Activated naive CD4-positive, alpha-beta T cell (primary cell): ENCODE measurements around the gene RPS18.

Experiments
- DNase-seq, 4 experiments: peaks; one replicate each; lab custom pipeline; 2025; lab: John Stamatoyannopoulos, UW

Gene RPS18

GRCh38 chr6:33314943-33315792 lies 43.3 kb downstream of the RPS18 start:
- no peak for DNase-seq

DNA sequence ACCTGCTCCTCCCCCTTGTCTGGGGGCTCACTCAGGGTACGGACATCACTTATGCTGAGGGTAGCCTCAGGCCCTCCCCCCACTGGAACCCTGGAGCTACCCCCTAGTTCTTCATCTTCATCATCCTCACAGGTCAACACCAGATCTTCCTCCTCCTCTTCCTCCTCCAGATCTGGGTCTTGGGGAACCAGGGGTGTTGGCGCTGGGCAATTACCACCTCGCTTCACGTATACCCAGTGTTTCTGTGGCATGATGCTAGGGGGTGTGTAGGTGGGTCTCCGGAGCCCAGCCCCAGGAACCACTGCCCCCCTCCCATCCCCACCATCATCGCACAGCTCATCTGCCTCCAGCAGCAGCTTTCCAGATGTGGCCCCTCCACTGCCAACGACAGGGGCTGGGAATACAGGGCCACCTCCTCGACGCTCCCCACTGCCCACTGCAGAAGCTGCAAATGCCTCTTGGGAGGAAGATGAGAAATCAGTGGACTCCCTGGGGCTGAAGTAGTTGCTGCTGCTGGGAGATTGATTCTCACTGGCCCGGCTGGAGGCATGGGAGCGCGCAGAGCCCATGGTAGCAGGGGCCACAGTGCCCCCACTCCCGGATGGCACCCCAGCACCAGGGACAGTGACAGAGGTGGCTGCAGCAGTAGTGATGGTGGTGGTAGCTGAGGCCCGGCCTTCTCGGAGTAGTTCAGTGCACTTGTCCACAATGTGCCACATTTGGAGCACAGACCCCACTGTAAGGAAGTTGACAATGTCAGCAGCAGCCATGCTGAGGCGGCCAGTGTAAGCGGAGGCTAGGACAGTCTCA lies 44.1 kb downstream of the RPS18 start:
- no peak for DNase-seq

DNA sequence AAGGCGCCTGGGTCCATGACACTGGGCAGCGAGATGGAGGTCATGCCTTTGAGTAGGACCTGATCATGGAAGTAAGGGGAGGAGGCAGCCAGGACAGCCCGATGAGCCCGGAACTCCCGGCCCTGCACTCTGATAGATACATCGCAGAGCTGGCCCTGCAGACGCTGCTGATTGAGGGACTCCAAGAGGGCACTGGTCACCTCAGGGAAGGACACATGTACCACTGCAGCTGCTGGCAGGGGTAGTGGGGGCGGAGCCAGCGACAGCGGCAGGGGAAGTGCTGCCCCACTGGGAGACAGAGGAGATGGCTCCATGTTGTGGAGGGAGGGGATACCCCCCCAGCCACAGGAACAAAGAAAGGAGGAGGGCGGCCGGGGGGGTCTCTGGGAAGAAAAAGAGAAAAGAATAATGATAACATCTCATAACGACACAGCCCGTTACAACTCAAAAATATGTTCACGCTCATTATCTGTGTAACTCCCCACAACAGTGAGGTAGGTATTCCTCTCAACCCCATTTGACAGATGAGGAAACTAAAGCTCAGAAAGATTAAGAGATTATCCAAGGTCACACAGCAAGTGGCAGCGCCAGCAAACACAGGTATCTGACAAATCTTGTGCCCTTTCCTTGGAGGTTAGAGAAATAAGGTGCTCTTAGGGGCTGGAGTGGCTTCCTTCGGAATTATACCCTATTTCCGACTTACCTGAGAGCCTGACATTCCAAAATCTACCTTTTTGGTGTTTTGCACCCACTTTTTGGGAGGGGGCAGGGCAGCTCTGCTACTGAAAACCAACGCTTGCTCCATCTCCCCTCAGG lies 44.9 kb downstream of the RPS18 start:
- DNase-seq = no peak

- peak in 3 of 4 experiments; percentile 74 to 79 (median 76) for DNase-seq
These were observed 45.5 kb downstream of the RPS18 start for GRCh38 chr6:33317419-33317668.

DNA sequence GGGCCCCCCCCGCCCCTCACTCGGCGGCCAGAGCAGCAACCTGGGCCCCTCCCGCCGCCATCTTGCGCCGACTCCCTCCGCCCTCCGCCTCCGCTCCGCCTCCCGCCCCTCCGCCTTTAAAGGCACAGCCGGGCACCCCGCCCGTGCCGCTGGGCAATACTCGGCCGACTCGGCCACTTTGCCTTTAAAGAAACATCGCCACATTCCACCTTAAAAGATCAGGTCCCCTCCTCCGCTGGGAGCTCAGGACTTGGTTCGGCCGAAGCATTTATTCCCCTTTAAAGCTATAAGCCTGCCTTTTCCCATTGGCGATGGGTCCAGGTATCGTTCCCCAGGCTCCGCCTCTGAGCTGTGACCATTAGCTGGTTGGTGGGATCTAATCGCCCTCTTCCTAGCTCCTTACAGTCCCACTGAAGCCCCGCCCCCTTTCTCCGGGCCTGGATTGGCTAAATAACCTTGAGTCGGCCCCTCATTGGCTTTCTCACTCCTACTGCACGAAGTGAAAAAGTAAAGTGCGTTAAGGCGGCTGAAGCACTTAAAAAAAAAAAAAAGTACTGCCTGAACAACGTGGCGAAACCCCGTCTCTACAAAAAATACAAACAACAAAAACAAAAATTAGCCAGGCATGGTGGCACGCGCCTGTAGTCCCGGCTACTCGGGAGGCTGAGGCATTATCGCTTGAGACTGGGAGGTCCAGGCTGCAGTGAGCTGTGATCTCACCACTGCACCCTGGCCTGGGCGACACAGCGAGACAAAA lies 46.0 kb downstream of the RPS18 start, which contains the start of gene ZBTB22:
Gene ZBTB22, minus strand, starts transcription at position 76 of the 757 bp plus-strand sequence. CDS start 828 bp downstream, outside the sequence.
- DNase-seq = peak; percentile 81 to 92 (median 87)

DNA sequence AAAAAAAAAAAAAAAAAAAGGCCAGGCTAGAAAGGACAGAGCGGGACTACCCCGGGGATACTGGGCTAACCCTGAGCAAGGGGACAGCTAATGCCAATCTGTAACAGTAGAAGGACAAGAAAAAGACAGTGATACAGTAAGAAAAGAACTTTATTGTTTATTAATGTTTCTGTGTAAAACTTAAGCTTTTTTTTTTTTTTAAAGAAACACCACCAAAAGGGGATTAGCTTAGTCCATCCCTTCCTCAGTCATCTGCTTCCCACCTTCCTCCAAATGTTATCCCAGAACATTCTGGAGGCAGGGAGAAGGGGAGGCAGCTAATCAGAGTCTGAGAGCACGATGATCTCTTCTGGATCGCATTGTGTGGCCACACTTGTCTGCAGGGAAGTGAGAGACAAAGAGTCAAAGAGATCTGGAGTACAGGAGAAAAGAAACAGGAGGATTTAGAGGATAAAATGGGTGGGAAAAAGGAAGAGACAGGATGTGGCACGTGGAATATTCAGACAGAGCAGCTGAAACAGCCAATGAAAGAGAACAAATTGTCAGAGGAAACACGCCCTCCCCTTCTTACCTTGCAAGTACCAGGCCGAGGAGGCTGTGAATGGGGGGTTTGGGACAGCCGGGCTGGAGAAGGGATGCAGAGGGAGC lies 46.7 kb downstream of the RPS18 start:
- DNase-seq = no peak

GRCh38 chr6:33319939-33320314 lies 48.1 kb downstream of the RPS18 start:
- no peak for DNase-seq

DNA sequence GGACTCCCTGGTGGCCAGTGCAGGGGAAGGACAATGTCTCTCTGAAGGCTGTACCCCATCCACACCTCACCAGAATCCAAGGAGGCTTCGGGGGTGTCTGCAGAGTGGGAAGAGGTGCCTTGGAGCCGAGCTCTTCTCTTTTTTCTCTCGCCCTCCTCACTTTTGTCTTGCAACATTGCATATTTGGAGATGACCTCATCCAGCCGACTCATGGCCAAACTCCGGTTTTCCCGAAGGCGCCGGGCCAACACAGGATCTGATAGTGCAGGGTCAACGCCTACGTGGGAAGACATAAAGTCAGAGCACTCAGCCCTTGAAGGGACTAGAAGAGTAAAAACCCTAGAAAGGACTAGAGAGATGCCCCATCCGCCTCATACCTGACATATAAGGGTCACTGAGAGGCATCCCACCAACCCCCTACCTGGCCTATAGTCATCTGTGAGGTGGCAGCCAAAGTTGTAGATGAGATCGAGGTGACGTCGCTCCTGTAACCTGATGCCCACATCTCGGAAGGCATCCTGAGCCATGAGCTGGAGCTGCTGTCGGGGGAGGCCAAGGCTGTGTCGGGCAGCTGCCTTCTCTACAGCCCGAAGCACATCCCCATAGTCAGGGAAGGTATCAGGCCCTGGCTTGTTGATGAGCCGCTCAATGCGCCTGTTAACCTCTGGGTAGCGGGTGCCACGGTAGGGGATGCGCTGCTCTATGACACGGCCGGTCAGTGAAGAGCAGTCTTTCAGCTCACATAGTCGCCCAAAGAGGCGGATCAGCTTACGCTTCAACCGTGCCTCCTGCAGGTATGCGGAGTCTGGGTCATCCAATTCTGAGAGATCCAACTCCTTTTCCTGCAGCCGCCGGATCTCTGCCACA lies 48.7 kb downstream of the RPS18 start:
- no peak for DNase-seq

DNA sequence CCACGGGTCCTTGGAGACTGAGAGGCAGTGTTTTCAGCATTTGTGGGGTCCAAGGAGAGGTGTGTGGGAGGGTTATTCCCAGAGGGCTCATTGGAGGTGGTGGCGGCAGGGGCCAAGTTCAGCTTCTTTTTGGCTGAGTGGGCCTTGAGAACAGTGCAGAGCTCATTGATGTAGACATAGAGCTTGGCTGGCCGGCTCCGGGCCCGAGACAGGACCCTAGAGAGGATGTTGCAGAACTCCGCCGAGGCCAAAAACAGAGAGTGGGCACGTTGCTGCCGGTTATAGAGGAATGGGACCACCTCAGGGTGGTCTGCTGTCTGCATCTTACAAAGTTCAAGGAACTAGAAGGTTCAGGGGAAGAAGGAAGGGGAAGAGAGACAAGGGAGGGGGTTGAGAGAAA lies 49.4 kb downstream of the RPS18 start:
- no peak for DNase-seq

DNA sequence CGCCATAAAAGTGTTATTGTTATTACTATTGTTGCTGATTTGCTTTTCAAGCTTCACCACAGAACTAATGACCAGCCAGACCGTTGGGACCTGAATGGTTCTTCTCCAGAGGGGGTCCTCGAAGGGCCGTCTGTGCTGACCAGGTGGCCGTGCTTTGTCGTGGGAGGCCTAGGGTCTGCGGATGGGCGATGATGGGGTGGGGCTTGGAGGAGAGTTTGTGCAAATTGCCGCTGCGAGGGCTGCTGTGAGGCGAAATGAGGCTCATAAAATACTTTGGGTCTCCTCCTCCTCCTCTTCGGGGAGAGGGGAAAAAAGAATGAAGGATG lies 51.7 kb downstream of the RPS18 start:
- DNase-seq = no peak

- DNase-seq = no peak
These were observed 52.2 kb downstream of the RPS18 start for GRCh38 chr6:33324125-33324524.
